EL (cell line): ENCODE data around the gene TMEM95.

Experiments used
- DNase-seq: peaks from one replicate; pipeline ENCODE4 v3.0.0-alpha.2; 2016

Gene TMEM95

DNA sequence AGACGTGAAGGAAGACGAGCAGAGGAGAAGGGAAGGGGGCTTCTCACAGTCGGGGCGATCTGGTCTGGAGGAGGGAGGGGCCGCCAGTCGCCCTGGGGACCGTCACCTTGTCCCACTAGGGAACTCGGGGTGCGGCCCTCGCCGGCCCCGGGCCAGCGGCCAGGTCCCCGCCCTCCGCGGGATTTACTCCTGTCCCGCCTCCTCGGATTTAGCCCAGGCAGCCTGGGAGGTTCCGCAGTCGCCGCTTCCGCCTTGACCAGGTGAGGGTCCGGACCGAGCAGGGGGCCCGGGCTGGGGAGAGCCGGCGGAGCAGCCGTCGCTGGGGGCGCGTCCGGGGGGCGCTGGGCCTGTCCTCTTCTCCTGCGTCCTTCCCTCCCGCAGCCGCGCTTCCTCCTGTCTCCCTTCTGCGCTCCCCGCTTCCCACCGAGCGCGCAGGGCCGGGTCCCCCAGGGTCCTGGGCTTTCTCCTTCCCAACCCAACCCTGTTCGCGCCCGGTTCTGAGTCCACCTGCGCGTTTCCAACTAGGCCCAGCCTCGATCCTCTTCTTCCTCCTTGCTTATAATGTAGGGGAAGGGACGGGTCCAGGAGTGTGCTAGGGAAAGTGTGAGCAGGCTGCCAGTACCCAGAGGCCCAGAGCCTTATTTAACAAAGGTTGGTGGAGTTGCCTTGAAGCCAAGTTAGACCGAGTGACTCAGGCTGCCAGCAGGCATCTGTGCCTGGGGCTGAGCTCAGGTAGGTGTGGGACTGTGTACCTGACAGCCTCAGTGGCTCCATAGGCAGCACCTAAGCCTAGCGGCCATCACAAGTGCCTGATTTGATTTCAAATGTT lies 26.1 kb downstream of the TMEM95 start, which contains the start of gene TNK1:
TSS of gene TNK1 (plus strand) at position 235 of the 829 bp plus-strand sequence. CDS start 1,838 bp downstream, outside the sequence.
- no peak for DNase-seq

DNA sequence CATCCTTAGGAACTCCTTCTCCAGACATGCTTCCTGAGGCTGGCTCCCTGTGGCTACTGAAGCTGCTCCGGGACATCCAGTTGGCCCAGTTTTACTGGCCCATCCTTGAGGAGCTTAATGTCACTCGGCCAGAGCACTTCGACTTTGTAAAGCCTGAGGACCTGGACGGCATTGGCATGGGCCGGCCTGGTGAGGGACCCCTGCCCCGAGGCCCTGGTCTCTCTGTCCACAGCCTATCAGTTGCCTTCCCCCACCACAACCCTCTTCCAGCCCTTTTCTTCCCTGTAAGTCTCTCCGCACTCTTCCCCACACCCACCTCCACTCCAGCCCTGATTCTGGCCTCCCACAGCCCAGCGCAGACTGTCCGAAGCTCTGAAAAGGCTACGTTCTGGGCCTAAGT lies 27.9 kb downstream of the TMEM95 start:
- no peak for DNase-seq

DNA sequence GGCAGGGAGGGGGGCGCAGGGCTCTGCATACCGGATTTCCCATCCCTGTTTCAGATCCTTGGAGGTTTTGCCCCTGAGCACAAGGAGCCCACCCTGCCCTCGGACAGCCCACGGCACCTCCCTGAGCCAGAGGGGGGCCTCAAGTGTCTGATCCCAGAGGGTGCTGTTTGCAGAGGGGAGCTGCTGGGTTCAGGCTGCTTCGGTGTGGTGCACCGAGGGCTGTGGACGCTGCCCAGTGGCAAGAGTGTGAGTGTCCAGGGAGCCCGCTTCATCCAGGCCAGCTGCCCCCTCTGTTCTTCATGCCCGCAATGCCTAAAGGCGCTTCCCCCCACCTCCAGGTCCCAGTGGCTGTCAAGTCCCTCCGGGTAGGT lies 28.4 kb downstream of the TMEM95 start:
- no peak for DNase-seq

DNA sequence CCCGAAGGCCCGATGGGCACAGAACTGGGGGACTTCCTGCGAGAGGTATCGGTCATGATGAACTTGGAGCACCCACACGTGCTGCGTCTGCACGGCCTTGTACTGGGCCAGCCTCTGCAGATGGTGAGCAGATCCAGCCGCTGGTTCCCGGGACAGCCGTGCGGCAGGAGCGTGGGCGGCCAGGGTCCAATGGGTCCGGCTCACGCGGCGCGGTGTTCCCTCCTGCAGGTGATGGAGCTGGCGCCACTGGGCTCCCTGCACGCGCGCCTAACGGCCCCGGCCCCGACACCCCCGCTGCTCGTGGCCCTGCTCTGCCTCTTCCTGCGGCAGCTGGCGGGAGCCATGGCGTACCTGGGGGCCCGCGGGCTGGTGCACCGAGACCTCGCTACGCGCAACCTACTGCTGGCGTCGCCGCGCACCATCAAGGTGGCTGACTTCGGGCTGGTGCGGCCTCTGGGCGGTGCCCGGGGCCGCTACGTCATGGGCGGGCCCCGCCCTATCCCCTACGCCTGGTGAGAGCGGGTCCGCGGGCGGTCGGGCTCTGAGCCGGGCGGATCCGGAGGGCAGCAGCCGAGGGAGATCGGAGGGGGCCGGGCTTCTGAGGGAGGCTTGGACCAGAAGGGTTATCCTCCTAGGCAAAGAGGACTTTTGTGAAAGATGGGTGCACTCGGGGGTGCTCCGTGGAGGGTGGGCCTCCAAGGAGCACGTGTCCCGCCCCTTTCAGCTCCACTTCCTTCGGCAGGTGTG lies 29.0 kb downstream of the TMEM95 start:
- DNase-seq: peak; percentile 38

DNA sequence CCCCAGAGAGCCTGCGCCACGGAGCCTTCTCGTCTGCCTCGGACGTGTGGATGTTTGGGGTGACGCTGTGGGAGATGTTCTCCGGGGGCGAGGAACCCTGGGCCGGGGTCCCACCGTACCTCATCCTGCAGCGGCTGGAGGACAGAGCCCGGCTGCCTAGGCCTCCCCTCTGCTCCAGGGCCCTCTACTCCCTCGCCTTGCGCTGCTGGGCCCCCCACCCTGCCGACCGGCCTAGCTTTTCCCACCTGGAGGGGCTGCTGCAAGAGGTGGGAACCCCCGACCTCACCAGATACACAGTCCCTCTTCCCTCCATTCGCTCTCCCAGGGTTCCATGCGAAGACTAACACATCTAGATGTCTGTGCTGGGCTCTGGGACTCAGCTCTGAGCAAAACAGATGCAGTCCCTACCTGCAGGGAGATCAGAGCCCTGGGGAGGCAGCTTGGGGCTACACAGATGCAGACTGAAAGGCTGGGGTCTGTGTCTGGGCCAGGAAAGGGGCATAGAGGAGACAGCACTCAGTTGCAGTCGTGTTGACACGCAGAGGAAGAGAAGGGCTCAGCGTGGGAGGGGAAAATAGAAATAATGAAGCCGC lies 29.6 kb downstream of the TMEM95 start:
- DNase-seq: no peak

DNA sequence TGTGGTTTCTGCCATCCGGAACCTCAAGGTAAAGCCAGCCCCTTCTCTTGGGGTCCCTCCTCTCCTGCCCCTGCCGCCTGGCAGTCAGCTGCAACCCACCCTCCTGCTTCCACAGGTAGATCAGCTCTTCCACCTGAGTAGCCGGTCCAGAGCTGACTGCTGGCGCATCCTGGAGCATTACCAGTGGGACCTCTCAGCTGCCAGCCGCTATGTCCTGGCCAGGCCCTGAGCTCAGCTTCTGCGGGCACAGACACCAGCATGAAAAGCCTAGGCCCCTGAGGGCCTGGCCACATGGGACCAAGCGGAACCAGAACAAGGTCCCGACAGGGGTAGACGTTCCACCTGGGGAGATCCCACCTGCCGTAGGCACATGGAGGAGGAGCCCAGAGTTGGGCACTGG lies 33.9 kb downstream of the TMEM95 start:
- DNase-seq: no peak

DNA sequence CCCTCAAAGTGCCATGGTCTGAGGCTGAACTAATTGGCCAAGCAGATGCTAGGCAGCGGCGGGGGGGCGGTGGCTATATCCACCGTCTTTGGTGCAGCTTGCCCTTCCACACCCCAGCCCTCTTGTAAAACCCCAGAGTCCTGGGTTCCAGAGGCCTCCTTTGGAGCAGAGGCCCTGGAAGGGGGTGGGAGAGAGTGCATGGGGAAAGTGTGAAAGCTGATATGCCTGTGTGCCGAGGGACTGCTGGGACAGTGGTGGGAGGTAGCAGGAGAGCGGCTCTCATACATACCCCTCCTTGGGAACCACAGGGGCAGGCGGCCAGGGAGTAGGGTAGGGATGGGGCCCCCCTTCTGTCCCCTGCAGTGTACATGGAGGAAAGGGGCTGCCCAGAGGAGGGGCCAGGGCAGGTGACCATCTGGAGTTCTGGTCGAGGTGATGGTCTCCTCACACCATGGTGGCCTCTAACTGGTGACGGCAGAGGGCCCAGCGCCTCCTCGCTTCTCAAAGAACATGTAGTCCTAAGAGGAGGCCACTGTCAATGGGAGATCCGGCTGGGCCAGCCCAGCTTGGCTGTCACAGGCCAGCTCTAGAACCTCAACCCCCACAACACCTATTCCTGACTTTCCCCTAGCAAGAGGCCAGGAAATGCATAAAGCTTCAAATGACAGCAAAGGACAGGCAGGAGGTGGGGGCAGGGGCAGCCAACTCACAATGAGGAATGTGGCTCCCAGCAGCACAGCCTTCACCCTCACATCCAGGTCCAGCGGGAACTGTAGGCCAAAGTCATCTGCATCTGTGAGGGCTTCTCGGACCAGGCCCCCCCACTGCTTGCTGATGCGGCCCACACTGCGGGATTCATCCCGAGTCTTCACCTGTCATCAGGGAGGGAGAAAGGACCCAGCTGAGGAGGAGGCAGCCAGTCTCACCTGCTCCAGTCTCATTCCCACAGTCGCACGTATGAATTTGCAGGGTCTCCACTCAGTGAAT lies 35.3 kb downstream of the TMEM95 start:
- no peak for DNase-seq

DNA sequence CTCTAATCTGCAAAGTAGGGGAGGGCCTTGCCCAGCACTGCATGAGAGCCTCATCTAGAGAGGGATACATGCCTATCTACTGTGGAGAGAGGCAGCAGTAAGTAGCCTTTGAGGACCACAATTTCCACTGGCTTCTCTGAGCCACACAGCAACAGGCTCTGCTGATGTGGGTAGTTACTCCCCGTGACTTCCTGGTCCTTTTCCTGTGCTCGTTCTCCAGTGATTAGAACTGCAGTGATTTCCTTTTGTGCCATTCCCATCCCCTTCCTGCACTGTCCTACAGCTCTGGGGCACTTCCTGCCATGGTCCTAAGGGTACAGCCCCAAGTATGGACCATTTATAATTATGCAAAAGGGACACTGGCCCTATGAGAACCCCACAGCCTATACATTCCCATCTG lies 36.4 kb downstream of the TMEM95 start:
- no peak for DNase-seq

DNA sequence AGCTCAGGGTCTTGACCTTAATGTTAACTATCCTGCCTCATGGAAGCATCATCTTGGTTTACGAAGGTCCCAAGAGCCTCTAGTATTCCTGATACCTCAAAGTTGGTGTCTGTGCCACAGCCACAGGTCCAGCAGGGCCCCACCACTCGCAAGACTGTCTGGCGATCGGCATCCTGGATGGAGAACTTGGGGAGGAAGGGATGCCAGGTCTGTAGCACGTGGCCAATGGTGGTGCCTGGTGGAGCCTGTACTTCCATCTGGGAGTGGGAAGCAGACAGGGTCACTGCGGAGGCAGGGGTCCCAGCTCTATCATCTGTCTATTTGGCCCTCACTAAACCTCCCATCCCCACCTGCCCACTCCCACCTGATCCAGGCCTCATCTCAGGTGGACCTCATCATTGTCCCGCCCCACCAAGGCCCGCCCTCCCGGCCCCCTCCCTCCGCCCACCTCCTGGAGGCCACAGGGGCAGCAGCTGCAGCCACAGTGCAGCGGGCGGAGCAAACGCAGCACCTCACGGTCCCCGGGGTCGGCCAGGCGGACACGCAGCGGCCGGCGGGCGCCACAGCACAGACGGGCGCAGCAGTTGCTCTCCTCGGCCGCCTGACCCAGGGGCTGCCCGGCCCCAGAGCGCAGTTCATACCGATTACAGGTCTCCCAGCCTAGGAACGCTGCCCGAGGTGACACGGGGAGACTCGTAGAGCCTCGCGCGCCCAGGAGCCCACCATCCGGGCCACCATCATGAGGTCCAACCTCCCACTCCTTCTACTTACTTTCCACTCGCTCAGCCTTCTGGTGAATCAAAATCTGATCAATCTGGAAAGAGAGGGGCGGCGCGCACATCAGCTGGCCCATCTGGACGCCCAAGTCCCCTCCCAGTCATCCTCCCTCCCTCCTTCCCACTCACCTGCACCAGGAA lies 38.0 kb downstream of the TMEM95 start:
- no peak for DNase-seq

DNA sequence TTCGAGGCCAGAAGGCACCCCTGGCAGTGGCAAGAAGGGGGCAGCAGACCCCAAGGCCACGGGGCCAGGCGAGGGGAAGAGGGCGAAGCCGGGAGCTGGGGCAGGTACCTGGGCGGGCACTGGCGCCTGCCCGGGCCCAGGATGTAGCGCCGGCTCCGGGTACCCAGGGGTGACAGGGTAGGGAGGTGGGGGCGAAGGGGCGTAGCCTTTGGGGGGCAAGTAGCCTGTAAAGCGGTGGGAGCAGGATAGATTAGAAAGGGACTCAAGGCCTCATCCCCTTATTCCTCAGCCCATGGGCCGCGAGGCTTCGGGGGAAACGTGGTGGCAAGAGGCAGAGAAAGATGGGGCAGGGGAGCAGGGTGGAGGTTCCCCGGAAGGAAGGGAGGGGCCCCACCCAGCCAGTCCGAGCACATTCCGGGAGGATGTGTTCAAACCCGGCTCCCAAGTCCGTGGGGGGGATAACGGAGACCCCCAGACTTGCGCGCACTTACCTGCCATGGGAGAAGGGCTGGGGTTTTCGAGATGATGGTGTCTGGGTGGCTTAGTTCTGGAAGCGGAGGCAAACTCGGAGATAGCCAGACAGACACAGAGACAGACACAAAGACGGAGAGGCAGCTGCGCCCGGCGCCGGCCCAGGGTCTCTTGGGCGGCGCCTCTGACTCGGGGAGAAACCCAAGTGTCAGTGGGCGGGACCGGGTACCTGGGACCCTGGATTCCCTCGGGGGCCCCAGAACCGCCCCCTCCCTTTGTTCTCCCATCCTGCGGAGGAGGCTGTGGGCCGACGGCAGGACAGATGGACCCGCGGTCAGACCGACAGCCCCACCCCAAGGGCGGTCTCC lies 38.9 kb downstream of the TMEM95 start:
- DNase-seq: peak; percentile 39

DNA sequence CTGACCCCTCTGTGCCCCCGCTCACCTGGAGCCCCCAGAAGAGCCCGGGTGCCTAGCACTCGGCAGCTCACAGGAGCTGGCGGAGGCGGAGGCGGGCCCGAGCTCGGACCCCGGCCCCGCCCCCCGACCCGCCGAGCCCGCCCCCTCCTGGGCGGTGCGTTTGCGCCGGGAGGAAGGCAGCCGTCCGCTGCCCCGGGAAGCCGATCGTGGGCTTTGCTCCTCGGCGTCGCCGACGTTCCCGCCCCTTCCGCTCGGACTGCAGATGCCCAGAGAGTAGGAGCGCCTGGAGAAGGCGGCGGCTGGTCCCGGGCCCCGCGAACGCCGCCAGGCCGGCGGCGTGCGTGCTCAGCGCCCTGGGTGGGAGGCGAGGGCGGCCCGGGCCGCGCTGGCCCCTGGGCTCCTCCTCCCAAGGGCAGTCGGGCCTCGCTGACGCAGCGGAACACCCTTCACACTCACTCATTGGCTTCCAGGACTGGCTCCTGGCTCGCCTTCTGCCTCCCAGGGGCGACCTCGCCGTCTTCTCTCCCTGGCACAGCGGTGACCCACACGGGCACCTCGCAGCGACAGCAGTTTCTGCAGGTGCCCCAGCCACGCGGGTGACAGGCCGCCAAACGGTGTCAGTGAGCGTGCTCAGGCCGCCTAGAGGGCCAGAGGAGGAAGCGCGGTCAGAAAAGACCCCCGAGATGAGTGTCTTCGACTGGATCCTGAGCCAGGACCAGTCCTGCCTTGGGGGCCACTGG lies 39.7 kb downstream of the TMEM95 start, which contains the start of gene PLSCR3:
TSS of gene PLSCR3 (minus strand) at position 74 of the 740 bp plus-strand sequence. CDS start 415 bp downstream, outside the sequence.
- peak; percentile 90 for DNase-seq

DNA sequence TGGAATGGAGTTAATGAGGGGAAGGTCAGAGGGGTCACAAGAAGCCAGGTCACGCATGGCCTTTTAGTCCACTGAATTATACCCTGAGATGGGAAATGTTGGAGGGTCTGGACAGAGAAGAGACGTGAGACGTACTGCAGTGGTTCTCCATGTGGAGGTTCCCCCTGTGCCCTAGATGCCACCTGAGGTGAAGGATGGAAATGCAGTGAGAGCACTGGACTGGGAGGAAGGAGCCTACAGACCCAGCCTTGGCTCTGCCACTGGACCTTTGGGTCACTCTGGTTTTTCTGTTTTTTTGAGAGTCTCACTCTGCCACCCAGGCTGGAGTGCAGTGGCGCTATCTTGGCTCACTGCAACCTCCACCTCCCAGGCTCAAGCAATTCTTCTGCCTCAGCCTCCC lies 41.2 kb downstream of the TMEM95 start:
- DNase-seq: no peak

DNA sequence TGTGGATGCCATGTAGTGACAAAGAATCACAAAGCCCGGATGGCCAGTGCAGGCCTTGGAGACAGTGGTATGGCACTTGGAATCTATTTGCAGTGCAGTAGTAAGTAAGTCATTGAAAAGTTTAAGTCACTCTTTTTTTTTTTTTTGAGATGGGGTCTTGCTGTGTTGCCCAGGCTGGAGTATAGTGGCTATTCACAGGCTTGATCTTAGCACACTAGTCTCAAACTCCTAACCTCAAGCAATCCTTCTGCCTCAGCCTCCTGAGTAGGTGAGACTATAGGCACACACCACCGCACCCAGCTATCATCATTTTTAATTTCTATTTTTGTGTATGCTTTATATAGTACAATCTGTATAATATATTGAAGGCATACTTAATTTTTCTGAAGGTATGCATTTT lies 43.7 kb downstream of the TMEM95 start:
- DNase-seq: no peak

DNA sequence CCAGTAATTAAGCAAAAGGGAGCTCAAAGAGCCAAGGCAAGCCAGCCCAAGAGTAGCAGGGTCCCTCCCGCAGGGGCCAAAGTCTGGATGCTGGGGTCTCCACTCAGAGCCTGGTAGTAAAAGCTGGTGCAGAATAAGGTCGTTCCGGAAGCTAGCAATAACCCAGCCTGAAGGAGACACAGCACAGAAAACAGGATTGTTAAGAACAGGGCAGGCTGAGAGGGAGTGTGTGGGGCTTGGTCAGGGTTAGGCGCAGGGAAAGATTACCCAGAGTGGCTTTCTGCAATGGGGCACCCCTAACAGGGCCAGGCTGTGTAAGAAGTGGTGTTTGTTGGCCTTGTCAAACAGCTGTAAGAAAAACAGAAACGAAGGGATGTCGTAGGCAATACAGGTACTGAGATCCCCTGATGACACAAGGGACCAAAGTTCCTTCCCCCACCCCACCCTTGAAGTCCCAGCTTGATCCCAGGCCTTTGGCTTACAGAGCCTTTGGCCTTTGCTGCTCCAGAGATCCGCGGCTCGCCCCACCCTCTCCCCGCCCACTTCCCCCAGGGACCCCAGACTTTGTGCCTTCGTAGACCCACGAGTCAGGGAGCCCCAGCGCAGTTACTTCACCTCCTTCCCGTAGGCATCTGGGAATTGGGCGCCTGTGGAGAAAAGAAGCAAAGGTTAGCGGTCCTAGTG lies 48.2 kb downstream of the TMEM95 start:
- no peak for DNase-seq

DNA sequence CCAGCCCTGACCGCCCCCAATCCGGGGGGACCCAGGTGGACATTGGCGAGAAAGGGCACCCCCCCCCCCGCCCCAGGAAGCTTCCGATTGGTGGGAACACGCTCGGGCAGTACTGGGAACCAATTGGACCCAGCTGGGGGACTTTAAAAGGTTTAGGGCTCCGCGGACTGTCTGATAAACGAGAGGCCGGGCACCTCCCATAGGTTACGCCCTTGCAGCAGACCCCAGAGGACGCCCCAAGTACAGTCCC lies 48.7 kb downstream of the TMEM95 start:
- peak; percentile 81 for DNase-seq

DNA sequence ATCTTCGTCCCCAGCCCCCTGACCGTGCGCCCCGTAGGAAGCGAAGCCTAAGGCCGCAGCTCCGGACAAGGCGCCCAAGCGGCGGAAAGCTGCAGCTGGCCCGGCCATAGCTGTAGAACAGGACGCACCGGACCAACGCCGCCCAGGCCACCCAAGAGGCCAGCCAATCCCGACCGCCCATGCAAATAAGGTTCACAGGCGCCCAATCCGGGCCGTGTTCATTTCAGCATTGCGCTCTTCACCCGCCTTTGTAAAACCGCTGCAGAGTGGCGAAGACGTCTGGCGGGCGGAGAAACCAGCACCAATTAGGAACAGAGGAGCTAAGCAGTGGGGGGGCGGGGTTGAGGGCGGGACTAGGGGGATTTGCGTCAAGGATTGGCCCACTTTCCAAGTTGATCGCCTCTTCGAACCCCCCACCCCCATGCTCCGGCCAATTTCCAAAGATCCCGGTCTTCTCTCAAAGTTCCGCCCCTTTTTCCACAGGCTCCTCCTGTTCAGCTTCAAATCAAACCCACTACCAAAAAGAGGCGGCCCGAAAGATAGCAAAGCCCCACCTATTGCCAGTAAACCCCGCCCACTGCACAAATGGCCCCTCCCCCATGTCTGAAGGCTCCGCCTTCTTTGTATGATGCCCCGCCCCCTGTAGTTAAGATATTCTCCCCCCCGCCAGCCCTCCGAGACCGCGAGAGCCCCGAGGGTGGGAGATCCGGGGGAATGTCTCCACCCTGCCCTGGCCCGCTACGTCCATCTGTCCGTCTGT lies 49.2 kb downstream of the TMEM95 start, which contains the start of gene TMEM256:
TSS of gene TMEM256 (minus strand) at position 121 of the 760 bp plus-strand sequence. CDS start at position 108, 13 bp downstream.
- DNase-seq: peak; percentile 100

DNA sequence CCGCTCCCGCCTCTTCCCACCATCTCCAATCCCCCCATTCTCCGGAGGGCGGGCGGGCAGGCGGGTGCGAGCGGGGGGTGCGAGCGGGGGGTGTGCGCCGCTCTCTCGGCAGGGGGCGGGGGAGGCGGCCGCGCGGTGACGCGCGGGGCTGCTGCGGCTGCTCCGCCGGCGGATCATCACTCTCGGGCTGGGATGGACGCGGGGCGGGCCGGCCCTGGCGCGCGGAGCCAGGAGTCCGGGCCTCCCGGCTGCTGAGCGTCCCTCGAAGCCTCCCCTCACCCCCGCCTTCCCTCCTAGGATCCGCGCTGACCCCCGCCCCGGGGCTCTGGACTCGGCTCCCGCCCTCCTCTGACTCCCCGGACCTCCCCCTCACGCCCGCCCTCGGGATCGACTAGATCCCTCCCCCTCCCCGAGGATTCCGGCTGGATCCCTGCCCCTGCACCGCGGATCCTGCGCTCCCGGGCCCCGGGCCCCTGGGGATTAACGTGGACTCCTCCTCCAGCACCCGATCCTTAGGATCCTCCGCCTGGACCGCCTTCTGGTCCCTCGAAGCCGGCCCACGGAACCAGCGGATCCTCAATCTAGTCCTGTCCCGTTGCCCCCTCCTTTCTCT lies 49.9 kb downstream of the TMEM95 start:
- DNase-seq: no peak
